HG03469 (cell line): ENCODE results near the gene WDR13.

ENCODE experiments used
- ATAC-seq: cut with Tn5 transposase; IDR thresholded peaks from one replicate; pipeline ENCODE4 v1.9.1; 2021; ENCODE audit warnings: mild to moderate bottlenecking, moderate library complexity, moderate number of reproducible peaks; ENCODE audit not compliant: unreplicated experiment

Gene WDR13

GRCh38 chrX:48592971-48593370 is 4.3 kb upstream of the WDR13 start:
- ATAC-seq = no peak

- ATAC-seq = no peak
Observed at GRCh38 chrX:48595929-48596328, 1.4 kb upstream of the WDR13 start.

GRCh38 chrX:48598614-48599013 is 1.3 kb downstream of the WDR13 start:
- ATAC-seq = no peak

GRCh38 chrX:48599341-48599740 is 2.0 kb downstream of the WDR13 start:
- ATAC-seq = no peak

- ATAC-seq = no peak
Observed at GRCh38 chrX:48600226-48600625, 2.9 kb downstream of the WDR13 start.

GRCh38 chrX:48601741-48602394 is 4.6 kb downstream of the WDR13 start:
- no peak for ATAC-seq

GRCh38 chrX:48604701-48605100 is 7.4 kb downstream of the WDR13 start:
- no peak for ATAC-seq

- no peak for ATAC-seq
Observed at GRCh38 chrX:48606091-48606490, 8.8 kb downstream of the WDR13 start.

GRCh38 chrX:48611703-48612102 is 14.4 kb downstream of the WDR13 start:
- ATAC-seq = no peak

GRCh38 chrX:48613502-48614160 is 16.3 kb downstream of the WDR13 start:
- ATAC-seq = no peak

- ATAC-seq = no peak
Observed at GRCh38 chrX:48616576-48616975, 19.3 kb downstream of the WDR13 start.

GRCh38 chrX:48617542-48618340 is 20.4 kb downstream of the WDR13 start:
- no peak for ATAC-seq

- no peak for ATAC-seq
Observed at GRCh38 chrX:48626401-48627298, 29.4 kb downstream of the WDR13 start.

- ATAC-seq = no peak
Observed at GRCh38 chrX:48631376-48632090, 34.2 kb downstream of the WDR13 start.

GRCh38 chrX:48632207-48632606 is 34.9 kb downstream of the WDR13 start:
- ATAC-seq = no peak

- ATAC-seq = no peak
Observed at GRCh38 chrX:48636301-48636700, 39.0 kb downstream of the WDR13 start.

GRCh38 chrX:48636776-48637175 is 39.5 kb downstream of the WDR13 start:
- ATAC-seq = no peak

- ATAC-seq = no peak
Observed at GRCh38 chrX:48645669-48646068, 48.4 kb downstream of the WDR13 start.

- ATAC-seq = no peak
Observed at GRCh38 chrX:48648336-48648751, 51.1 kb downstream of the WDR13 start.

- no peak for ATAC-seq
Observed at GRCh38 chrX:48649102-48649501, 51.8 kb downstream of the WDR13 start.
